CD4-positive, alpha-beta T cell (primary cell): ENCODE data around the gene NLGN1. TPM values are rescaled to one million over a fixed set of nuclear protein-coding genes. Genes with fewer than 3 reads are reported as not detected.

Experiments
- ATAC-seq: fragments of 200-7000 bp; cut with Tn5 transposase; one replicate; pipeline ENCODE4 v1.10.0; 2022; ENCODE audit warnings: mild to moderate bottlenecking; ENCODE audit not compliant: poor library complexity
- CTCF ChIA-PET: fragments of 350-600 bp; sonication (Branson Sonifier 250); formaldehyde crosslinking; loops from one replicate; lab custom pipeline; 2021; ENCODE audit warnings: antibody characterized with exemption, inconsistent platforms; lab: Charles Lee
- POLR2A ChIA-PET: fragments of 350-600 bp; sonication (Branson Sonifier 250); formaldehyde crosslinking; loops from one replicate; lab custom pipeline; 2021; ENCODE audit warnings: antibody characterized with exemption, inconsistent platforms; lab: Charles Lee
- DNase-seq, 14 experiments: peaks; one replicate each; pipeline ENCODE4 v3.0.0-alpha.2; 2013 to 2020; ENCODE audit warnings: mixed read lengths in 2 of 14
- H3K27ac ChIP-seq, 2 donors: one replicate each; pipeline versions ENCODE4 v1.5.1 to v1.7.0; 2013; ENCODE audit warnings: low read length in 2 of 2, low read depth in 1 of 2, mild to moderate bottlenecking in 1 of 2
- H3K27me3 ChIP-seq, 2 experiments: 1 replicate in 1 of 2; 2 replicates in 1 of 2; pipeline versions ENCODE4 v1.6.1 to v1.7.0; 2013; ENCODE audit warnings: low read length in 2 of 2, control low read depth in 1 of 2, mild to moderate bottlenecking in 1 of 2, moderate library complexity in 1 of 2; ENCODE audit not compliant: insufficient read depth in 2 of 2, control insufficient read depth in 1 of 2
- H3K36me3 ChIP-seq: one replicate; pipeline ENCODE4 v1.6.1; 2013; ENCODE audit warnings: low read length, control low read depth; ENCODE audit not compliant: insufficient read depth
- H3K4me1 ChIP-seq: one replicate; pipeline ENCODE4 v1.6.1; 2013; ENCODE audit warnings: low read length, control low read depth; ENCODE audit not compliant: insufficient read depth
- H3K4me3 ChIP-seq: one replicate; pipeline ENCODE4 v1.5.1; 2013; ENCODE audit warnings: mild to moderate bottlenecking, low read length, moderate library complexity
- H3K9me3 ChIP-seq, 2 experiments: 1 replicate in 1 of 2; 2 replicates in 1 of 2; pipeline versions ENCODE4 v1.6.1 to v1.7.0; 2013; ENCODE audit warnings: low read length in 2 of 2, mild to moderate bottlenecking in 2 of 2, control low read depth in 1 of 2, moderate library complexity in 1 of 2; ENCODE audit not compliant: control insufficient read depth in 1 of 2, insufficient read depth in 1 of 2
- H3K27ac Mint-ChIP-seq: one replicate; pipeline ENCODE4 v1.8.0; 2020; ENCODE audit warnings: mixed read lengths
- H3K27me3 Mint-ChIP-seq: one replicate; pipeline ENCODE4 v1.8.0; 2021; ENCODE audit warnings: mixed read lengths
- H3K36me3 Mint-ChIP-seq: one replicate; pipeline ENCODE4 v1.8.0; 2021; ENCODE audit warnings: low read depth, mixed read lengths
- H3K4me1 Mint-ChIP-seq: one replicate; pipeline ENCODE4 v1.8.0; 2021; ENCODE audit warnings: low read depth, mixed read lengths
- H3K4me3 Mint-ChIP-seq: one replicate; pipeline ENCODE4 v1.8.0; 2020; ENCODE audit warnings: mild to moderate bottlenecking, mixed read lengths
- H3K9me3 Mint-ChIP-seq: one replicate; pipeline ENCODE4 v1.8.0; 2020; ENCODE audit warnings: mixed read lengths
- intact Hi-C, 2 experiments: fragments of 100-400 bp; cut with DNase I in 1 of 2; cut with micrococcal nuclease in 1 of 2; formaldehyde crosslinking; loops; one replicate each; pipeline versions ENCODE4 v1.15.1 to v1.9.0; 2023 to 2025; cut with DNase I, micrococcal nuclease
- total RNA-seq, 174 experiments: library from RNA in 2 of 174; stranded (reverse) in 2 of 174; gene quantifications; one replicate each; pipeline ENCODE4 v1.2.3 and lab custom pipeline; 2021 to 2026
- TF ChIP-seq, protein P1 (sequence below): fragments of 200-600 bp; IDR thresholded peaks from one replicate; pipeline ENCODE4 v1.8.0; 2022; ENCODE audit warnings: antibody characterized with exemption, mild to moderate bottlenecking

NLGN1 gene
- total RNA-seq, 2 experiments from 2014 or later = not detected

- ATAC-seq = no peak
- CTCF ChIA-PET = no interaction called here
Measured at GRCh38 chr3:174232658-174233429, 835.3 kb downstream of the NLGN1 start.

DNA sequence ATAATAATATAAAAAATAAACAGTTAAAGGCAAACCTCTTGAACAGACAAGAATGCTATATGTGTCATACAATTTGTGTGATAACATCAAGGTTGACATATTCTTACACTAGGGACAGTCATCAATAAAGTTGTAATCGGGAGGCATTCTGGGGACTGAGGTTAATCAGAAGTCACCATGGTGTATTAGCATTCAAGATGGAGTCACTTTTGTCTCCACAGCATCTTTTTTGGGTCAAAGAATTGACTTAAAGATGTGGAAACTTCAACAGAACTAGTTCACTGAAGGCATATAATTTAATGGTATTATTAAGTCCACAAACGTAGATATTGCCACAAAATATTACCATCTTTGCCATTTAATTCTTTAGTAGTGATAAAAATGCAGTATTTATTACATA lies 836.0 kb downstream of the NLGN1 start:
- intact Hi-C loops = no loop called here
- Histone ChIP-seq H3K9me3 (no peaks in the 10 kb centered on the region), H3K4me1 (no peaks in the 10 kb centered on the region), H3K36me3 (no peaks in the 10 kb centered on the region), H3K27me3 (no peaks in the 10 kb centered on the region), H3K4me3 (no peak overlapping the region), H3K27ac (no peak overlapping the region)
- Mint-ChIP-seq H3K36me3 (no peaks in the 10 kb centered on the region), H3K4me1 (no peaks in the 10 kb centered on the region), H3K27me3 (no peaks in the 10 kb centered on the region), H3K27ac (no peak overlapping the region), H3K4me3 (no peak overlapping the region), H3K9me3 (peaks cover 5% of the 10 kb centered on the region)
- TF ChIP-seq, protein P1, sequence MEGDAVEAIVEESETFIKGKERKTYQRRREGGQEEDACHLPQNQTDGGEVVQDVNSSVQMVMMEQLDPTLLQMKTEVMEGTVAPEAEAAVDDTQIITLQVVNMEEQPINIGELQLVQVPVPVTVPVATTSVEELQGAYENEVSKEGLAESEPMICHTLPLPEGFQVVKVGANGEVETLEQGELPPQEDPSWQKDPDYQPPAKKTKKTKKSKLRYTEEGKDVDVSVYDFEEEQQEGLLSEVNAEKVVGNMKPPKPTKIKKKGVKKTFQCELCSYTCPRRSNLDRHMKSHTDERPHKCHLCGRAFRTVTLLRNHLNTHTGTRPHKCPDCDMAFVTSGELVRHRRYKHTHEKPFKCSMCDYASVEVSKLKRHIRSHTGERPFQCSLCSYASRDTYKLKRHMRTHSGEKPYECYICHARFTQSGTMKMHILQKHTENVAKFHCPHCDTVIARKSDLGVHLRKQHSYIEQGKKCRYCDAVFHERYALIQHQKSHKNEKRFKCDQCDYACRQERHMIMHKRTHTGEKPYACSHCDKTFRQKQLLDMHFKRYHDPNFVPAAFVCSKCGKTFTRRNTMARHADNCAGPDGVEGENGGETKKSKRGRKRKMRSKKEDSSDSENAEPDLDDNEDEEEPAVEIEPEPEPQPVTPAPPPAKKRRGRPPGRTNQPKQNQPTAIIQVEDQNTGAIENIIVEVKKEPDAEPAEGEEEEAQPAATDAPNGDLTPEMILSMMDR = no peak
- ChIA-PET CTCF (no interaction called here), POLR2A (no interaction called here)
- ATAC-seq = no peak
- DNase-seq = no peak

More at GRCh38 chr3:174232658-174233429, 835.3 kb downstream of the NLGN1 start:
- Mint-ChIP-seq H3K4me1 (no peaks in the 10 kb centered on the region), H3K4me3 (no peak overlapping the region), H3K27ac (no peak overlapping the region), H3K9me3 (peaks cover 4% of the 10 kb centered on the region), H3K27me3 (no peaks in the 10 kb centered on the region), H3K36me3 (no peaks in the 10 kb centered on the region)
- TF ChIP-seq, protein P1 = no peak
- intact Hi-C loops = no loop called here
- Histone ChIP-seq H3K4me3 (no peak overlapping the region), H3K27me3 (no peaks in the 10 kb centered on the region), H3K4me1 (no peaks in the 10 kb centered on the region), H3K36me3 (no peaks in the 10 kb centered on the region), H3K9me3 (no peaks in the 10 kb centered on the region), H3K27ac (no peak overlapping the region)
- POLR2A ChIA-PET = no interaction called here
- no peak for DNase-seq

GRCh38 chr3:174242311-174243041 lies 844.9 kb downstream of the NLGN1 start:
- Histone ChIP-seq H3K36me3 (no peaks in the 10 kb centered on the region), H3K4me1 (no peaks in the 10 kb centered on the region), H3K27me3 (no peaks in the 10 kb centered on the region), H3K9me3 (peaks cover 0 to 7% of the 10 kb centered on the region in 2 experiments), H3K27ac (no peak overlapping the region), H3K4me3 (no peak overlapping the region)
- ATAC-seq (no peak), DNase-seq (no peak)
- POLR2A ChIA-PET = no interaction called here
- no peaks in the 10 kb centered on the region for H3K4me1 Mint-ChIP-seq
- no peak overlapping the region for H3K27ac Mint-ChIP-seq
- CTCF ChIA-PET = no interaction called here
- intact Hi-C loops = no loop called here
- TF ChIP-seq, protein P1 = no peak
- no peak overlapping the region for H3K4me3 Mint-ChIP-seq
- no peaks in the 10 kb centered on the region for H3K27me3 Mint-ChIP-seq
- peaks cover 5% of the 10 kb centered on the region for H3K9me3 Mint-ChIP-seq
- H3K36me3 Mint-ChIP-seq = no peaks in the 10 kb centered on the region
